SU-DHL-6 (cell line): ENCODE results near the gene IRX5.

Experiments used
- H2AFZ ChIP-seq: fragments of 200-600 bp; sonication (generic); 2 replicates; pipeline ENCODE4 v1.6.1; 2014; ENCODE audit warnings: low read depth, mild to moderate bottlenecking, moderate library complexity, mixed read lengths, antibody characterized with exemption, low read length; ENCODE audit not compliant: severe bottlenecking
- H3F3A ChIP-seq: fragments of 200-600 bp; shearing (Covaris generic); 2 replicates; pipeline ENCODE4 v1.6.0; 2016; ENCODE audit warnings: antibody characterized with exemption, mild to moderate bottlenecking; ENCODE audit not compliant: insufficient read depth
- H3K27ac ChIP-seq: fragments of 200-600 bp; sonication (generic); 2 replicates; pipeline ENCODE4 v1.5.1; 2016; ENCODE audit warnings: low read depth, mild to moderate bottlenecking, low read length, moderate library complexity, mixed read lengths
- H3K27me3 ChIP-seq: fragments of 200-600 bp; sonication (generic), shearing (Covaris generic); 2 replicates; pipeline ENCODE4 v1.6.0; 2014; ENCODE audit warnings: mild to moderate bottlenecking, low read length
- H3K36me3 ChIP-seq: fragments of 200-600 bp; sonication (generic); 2 replicates; pipeline ENCODE4 v1.6.1; 2014; ENCODE audit warnings: mild to moderate bottlenecking, low read length, mixed read lengths
- H3K4me2 ChIP-seq: fragments of 300-600, 200-600 bp; shearing (Covaris generic), sonication (generic); 2 replicates; pipeline ENCODE4 v1.6.0; 2014; ENCODE audit warnings: low read length, low read depth, mild to moderate bottlenecking; ENCODE audit not compliant: poor library complexity, severe bottlenecking
- H3K4me3 ChIP-seq: fragments of 200-600 bp; sonication (generic); 2 replicates; pipeline ENCODE4 v1.5.1; 2014; ENCODE audit warnings: antibody characterized with exemption, low read length, mild to moderate bottlenecking, mixed read lengths; ENCODE audit not compliant: insufficient read depth, poor library complexity, severe bottlenecking
- H3K79me2 ChIP-seq: fragments of 200-600 bp; sonication (generic); 2 replicates; pipeline ENCODE4 v1.6.1; 2014; ENCODE audit warnings: mild to moderate bottlenecking, low read length, moderate library complexity; ENCODE audit not compliant: insufficient read depth
- H3K9ac ChIP-seq: fragments of 200-600 bp; sonication (generic); 2 replicates; pipeline ENCODE4 v1.7.0; 2014; ENCODE audit warnings: mild to moderate bottlenecking, low read length
- H3K9me2 ChIP-seq: fragments of 200-600 bp; sonication (generic); replicated peaks from 2 replicates; pipeline ENCODE4 v1.6.1; 2014; ENCODE audit warnings: low read length; ENCODE audit not compliant: insufficient read depth
- H3K9me3 ChIP-seq: fragments of 200-600 bp; sonication (generic); 2 replicates; pipeline ENCODE4 v1.6.1; 2014; ENCODE audit warnings: low read length, mixed read lengths; ENCODE audit not compliant: insufficient read depth
- H4K20me1 ChIP-seq: fragments of 200-600 bp; sonication (generic); 2 replicates; pipeline ENCODE4 v1.6.1; 2014; ENCODE audit warnings: low read depth, mild to moderate bottlenecking, antibody characterized with exemption, low read length, moderate library complexity, mixed read lengths
- EZH2phosphoT487 ChIP-seq: fragments of 200-600 bp; sonication (generic), shearing (Covaris generic); conservative IDR thresholded peaks from 2 replicates; pipeline ENCODE4 v1.6.1; 2018; ENCODE audit warnings: mild to moderate bottlenecking, antibody characterized with exemption, low read length, moderate library complexity, mixed read lengths
- TF ChIP-seq, protein P1 (sequence below): fragments of 200-600 bp; sonication (generic); IDR thresholded peaks from one replicate; pipeline ENCODE4 v1.5.1; 2017; ENCODE audit warnings: antibody characterized with exemption, mild to moderate bottlenecking, low read length, moderate library complexity; ENCODE audit not compliant: insufficient read depth, poor library complexity, severe bottlenecking

The IRX5 gene

DNA sequence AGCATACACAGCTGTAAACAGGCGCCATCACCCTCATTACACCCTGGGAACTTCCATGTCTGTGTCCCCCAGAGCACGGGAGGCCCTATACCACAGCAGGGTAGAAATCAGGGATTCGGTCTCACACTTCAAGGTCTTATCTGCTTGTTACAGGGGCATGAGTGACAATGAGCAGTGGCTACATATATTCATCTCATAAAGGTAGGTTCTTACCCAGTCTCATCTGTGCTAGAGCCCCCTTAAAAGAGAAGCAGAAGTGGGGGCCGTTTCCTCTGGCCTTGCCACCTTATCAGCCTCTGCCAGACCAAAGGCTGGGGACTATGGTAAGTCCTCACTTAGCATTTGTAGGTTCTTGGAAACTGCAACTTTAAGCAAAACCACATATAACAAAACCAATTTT lies 46.5 kb downstream of the IRX5 start:
- H3K4me3 ChIP-seq, result no peak overlapping the region
- H4K20me1 ChIP-seq, result no peaks in the 10 kb centered on the region
- H3K27ac ChIP-seq, result no peak overlapping the region
- no peak overlapping the region for H3K4me2 ChIP-seq
- no peaks in the 10 kb centered on the region for H3K9me2 ChIP-seq
- H3K9ac ChIP-seq, result no peak overlapping the region
- no peak overlapping the region for H2AFZ ChIP-seq
- no peaks in the 10 kb centered on the region for H3K27me3 ChIP-seq
- H3K79me2 ChIP-seq, result no peaks in the 10 kb centered on the region
- TF ChIP-seq, protein P1, sequence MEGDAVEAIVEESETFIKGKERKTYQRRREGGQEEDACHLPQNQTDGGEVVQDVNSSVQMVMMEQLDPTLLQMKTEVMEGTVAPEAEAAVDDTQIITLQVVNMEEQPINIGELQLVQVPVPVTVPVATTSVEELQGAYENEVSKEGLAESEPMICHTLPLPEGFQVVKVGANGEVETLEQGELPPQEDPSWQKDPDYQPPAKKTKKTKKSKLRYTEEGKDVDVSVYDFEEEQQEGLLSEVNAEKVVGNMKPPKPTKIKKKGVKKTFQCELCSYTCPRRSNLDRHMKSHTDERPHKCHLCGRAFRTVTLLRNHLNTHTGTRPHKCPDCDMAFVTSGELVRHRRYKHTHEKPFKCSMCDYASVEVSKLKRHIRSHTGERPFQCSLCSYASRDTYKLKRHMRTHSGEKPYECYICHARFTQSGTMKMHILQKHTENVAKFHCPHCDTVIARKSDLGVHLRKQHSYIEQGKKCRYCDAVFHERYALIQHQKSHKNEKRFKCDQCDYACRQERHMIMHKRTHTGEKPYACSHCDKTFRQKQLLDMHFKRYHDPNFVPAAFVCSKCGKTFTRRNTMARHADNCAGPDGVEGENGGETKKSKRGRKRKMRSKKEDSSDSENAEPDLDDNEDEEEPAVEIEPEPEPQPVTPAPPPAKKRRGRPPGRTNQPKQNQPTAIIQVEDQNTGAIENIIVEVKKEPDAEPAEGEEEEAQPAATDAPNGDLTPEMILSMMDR, result no peak
- no peak for TF ChIP-seq EZH2phosphoT487
- no peaks in the 10 kb centered on the region for H3K9me3 ChIP-seq
- no peaks in the 10 kb centered on the region for H3F3A ChIP-seq
- no peaks in the 10 kb centered on the region for H3K36me3 ChIP-seq

DNA sequence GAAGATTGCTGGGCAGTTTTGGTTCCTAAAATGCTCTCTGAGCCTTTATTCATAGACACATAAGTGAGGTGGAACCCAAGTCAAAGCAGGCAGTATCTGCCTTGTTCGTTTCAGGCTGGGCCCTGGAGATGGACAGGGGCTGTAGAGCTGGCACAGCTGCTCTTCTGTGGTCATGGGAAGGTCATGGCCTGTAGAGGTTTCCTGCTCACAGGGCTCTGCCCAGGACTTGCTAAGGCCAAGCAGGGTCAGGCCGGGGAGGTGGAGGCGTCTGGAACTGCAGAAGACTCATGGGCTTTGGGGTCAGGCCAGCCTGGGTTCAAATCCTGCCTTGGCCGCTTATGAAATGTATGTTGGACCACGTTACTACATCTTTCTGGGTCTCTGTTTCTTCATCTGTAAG lies 50.2 kb downstream of the IRX5 start:
- no peaks in the 10 kb centered on the region for H4K20me1 ChIP-seq
- no peaks in the 10 kb centered on the region for H3K9me3 ChIP-seq
- no peak overlapping the region for H3K4me2 ChIP-seq
- H3K79me2 ChIP-seq, result no peaks in the 10 kb centered on the region
- no peak overlapping the region for H3K4me3 ChIP-seq
- TF ChIP-seq EZH2phosphoT487, result no peak
- TF ChIP-seq, protein P1, result no peak
- no peaks in the 10 kb centered on the region for H3F3A ChIP-seq
- H3K36me3 ChIP-seq, result no peaks in the 10 kb centered on the region
- H3K9me2 ChIP-seq, result no peaks in the 10 kb centered on the region
- H2AFZ ChIP-seq, result no peak overlapping the region
- no peak overlapping the region for H3K9ac ChIP-seq
- no peaks in the 10 kb centered on the region for H3K27me3 ChIP-seq
- no peak overlapping the region for H3K27ac ChIP-seq
